AG04450 (cell line): Measurements from ENCODE around the gene NATD1. TPM values are rescaled to one million over a fixed set of nuclear protein-coding genes. Genes with fewer than 3 reads are reported as not detected.

Experiments used
- CTCF ChIA-PET: fragments of 300-600, 350-600 bp; formaldehyde crosslinking; extraction: SDS; loops from one replicate; lab custom pipeline; 2022; ENCODE audit warnings: antibody characterized with exemption, inconsistent platforms; lab: Charles Lee
- POLR2A ChIA-PET: fragments of 350-600 bp; formaldehyde crosslinking; extraction: SDS; loops from one replicate; lab custom pipeline; 2021; ENCODE audit warnings: antibody characterized with exemption, inconsistent platforms; lab: Yijun Ruan, JAX
- DNase-seq: peaks from one replicate; pipeline ENCODE4 v3.0.0-alpha.2; 2011; ENCODE audit warnings: low read depth, low spot score
- H3K27ac ChIP-seq: one replicate; pipeline ENCODE4 v1.5.1; 2012; ENCODE audit warnings: low read depth, low read length, control low read depth
- H3K27me3 ChIP-seq: one replicate; pipeline ENCODE4 v1.6.0; 2012; ENCODE audit warnings: low read length; ENCODE audit not compliant: control insufficient read depth, insufficient read depth
- H3K4me3 ChIP-seq: 2 replicates; pipeline ENCODE4 v1.5.1; 2011; ENCODE audit warnings: mild to moderate bottlenecking, low read depth, low read length, control low read depth
- H3K9me3 ChIP-seq: 2 replicates; pipeline ENCODE4 v1.5.1; 2012; ENCODE audit warnings: low read length; ENCODE audit not compliant: control insufficient read depth, insufficient read depth
- CTCF ChIP-seq: IDR thresholded peaks from 2 replicates; pipeline ENCODE4 v1.5.1; 2011; ENCODE audit warnings: low read depth, low read length, control low read depth, inconsistent platforms
- polyA plus RNA-seq: library from polyadenylated mRNA; depleted of rRNA; stranded (reverse); fragments of >200 nt; gene quantifications from 2 replicates; pipeline ENCODE4 v1.2.3, GENCODE V29; 2011

The NATD1 gene
- polyA plus RNA-seq, 1 experiment = 4.0 TPM

GRCh38 chr17:21269394-21269793 is 16.2 kb upstream of the NATD1 start:
- H3K4me3 ChIP-seq = no peak overlapping the region
- no peak for TF ChIP-seq CTCF
- no peaks in the 10 kb centered on the region; the same call in 1 of the 2 replicates for H3K9me3 ChIP-seq
- ChIA-PET POLR2A (interaction anchor here (0.6 to 0.7 kb wide), 2 partner anchors 140 to 227 kb away, joined by 3 to 5 read pairs; partner anchors contain the start of gene USP22), CTCF (interaction anchor here (1.4 kb wide), 1 partner anchor 10 kb away, joined by 10 read pairs; no protein-coding TSS in a partner anchor)
- peaks cover 2% of the 10 kb centered on the region for H3K27me3 ChIP-seq
- no peak for DNase-seq
- no peak overlapping the region for H3K27ac ChIP-seq

- ChIA-PET POLR2A (interaction anchor here (0.7 kb wide), 1 partner anchor 226 kb away, joined by 3 read pairs; the partner anchor contains the start of gene USP22), CTCF (interaction anchor here (1.2 to 1.4 kb wide), 2 partner anchors 11 to 149 kb away, joined by 5 to 10 read pairs; no protein-coding TSS in a partner anchor)
- Histone ChIP-seq H3K4me3 (no peak overlapping the region), H3K9me3 (no peaks in the 10 kb centered on the region; the same call in 1 of the 2 replicates), H3K27ac (no peak overlapping the region), H3K27me3 (peaks cover 2% of the 10 kb centered on the region)
- TF ChIP-seq CTCF = no peak
- no peak for DNase-seq
These were observed 15.5 kb upstream of the NATD1 start for GRCh38 chr17:21268596-21269188.

DNA sequence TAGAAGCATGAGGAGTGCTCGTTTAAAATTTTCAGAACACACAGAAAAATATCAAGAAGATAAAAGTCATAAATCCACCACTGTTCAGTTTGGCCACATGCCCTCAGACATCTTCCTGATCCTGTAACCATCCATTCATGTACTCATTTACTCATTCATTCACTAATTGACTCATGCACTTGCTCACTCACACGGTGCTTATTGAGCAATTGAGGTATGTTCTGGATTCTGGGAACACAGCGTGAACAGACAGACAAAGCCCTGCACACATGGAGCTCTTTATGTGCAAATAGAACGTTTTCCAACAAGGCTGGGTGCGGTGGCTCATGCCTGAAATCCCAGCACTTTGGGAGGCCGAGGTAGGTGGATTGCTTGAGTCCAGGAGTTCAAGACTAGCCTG is 10.2 kb upstream of the NATD1 start:
- POLR2A ChIA-PET = no interaction called here
- TF ChIP-seq CTCF = no peak
- H3K27ac ChIP-seq = no peak overlapping the region

GRCh38 chr17:21262259-21262993 is 9.2 kb upstream of the NATD1 start:
- Histone ChIP-seq H3K9me3 (no peaks in the 10 kb centered on the region), H3K4me3 (no peak overlapping the region), H3K27ac (no peak overlapping the region), H3K27me3 (no peaks in the 10 kb centered on the region)
- POLR2A ChIA-PET = no interaction called here
- CTCF ChIA-PET = interaction anchor here (0.6 kb wide), 1 partner anchor 99 kb away, joined by 3 read pairs; no protein-coding TSS in a partner anchor
- no peak for DNase-seq
- TF ChIP-seq CTCF = no peak

More for the DNA sequence above, 10.2 kb upstream of the NATD1 start:
- H3K4me3 ChIP-seq = no peak overlapping the region
- no peaks in the 10 kb centered on the region for H3K9me3 ChIP-seq
- CTCF ChIA-PET = interaction anchor here (0.5 to 0.9 kb wide), 3 partner anchors 16 to 270 kb away, joined by 3 to 4 read pairs (median 4); no protein-coding TSS in a partner anchor
- DNase-seq = no peak
- H3K27me3 ChIP-seq = no peaks in the 10 kb centered on the region
